ENCODE results near the gene ORMDL3.
A peak's percentile ranks its signal among the peaks of the same experiment; 100 is the strongest.
"Not testable (repeated sequence)": the region's sequence is repeated elsewhere in the genome, so short reads cannot be mapped to it uniquely, and the experiment has no call there.

Gene ORMDL3

GRCh38 chr17:39948489-39948828 is 21.1 kb upstream of the ORMDL3 start:
- DNase-seq = not testable (repeated sequence)

- no peak for DNase-seq
These were observed 19.3 kb upstream of the ORMDL3 start for GRCh38 chr17:39946551-39947330.

- no peak for DNase-seq
These were observed 17.0 kb upstream of the ORMDL3 start for GRCh38 chr17:39944393-39944711.

GRCh38 chr17:39943702-39944392 is 16.4 kb upstream of the ORMDL3 start:
- DNase-seq = no peak

GRCh38 chr17:39939588-39940419 is 12.4 kb upstream of the ORMDL3 start:
- DNase-seq = peak; percentile 77

DNA sequence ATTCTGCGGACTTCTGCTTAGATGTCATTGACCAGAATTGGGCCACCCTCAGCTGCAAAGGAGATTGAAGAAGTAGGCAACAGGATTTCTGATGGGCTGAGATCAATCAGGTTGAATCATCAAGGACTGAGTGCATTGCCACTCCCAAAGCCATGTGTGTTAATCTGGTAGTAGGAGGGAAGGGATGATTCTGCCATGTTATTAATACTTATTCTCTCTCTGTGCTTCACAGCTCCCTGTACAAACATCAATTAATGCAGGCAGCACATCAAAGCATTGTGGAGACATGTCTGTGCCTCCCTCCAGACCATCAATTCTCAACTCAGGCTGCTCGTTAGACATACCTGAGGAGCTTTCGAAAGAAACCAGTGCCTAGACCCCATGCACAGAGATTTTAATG is 11.7 kb upstream of the ORMDL3 start:
- DNase-seq = no peak

- DNase-seq = no peak
These were observed 10.9 kb upstream of the ORMDL3 start for GRCh38 chr17:39938140-39938869.

- DNase-seq = no peak
These were observed 10.0 kb upstream of the ORMDL3 start for GRCh38 chr17:39937447-39937846.

- DNase-seq = no peak
These were observed 8.5 kb upstream of the ORMDL3 start for GRCh38 chr17:39935909-39936308.

DNA sequence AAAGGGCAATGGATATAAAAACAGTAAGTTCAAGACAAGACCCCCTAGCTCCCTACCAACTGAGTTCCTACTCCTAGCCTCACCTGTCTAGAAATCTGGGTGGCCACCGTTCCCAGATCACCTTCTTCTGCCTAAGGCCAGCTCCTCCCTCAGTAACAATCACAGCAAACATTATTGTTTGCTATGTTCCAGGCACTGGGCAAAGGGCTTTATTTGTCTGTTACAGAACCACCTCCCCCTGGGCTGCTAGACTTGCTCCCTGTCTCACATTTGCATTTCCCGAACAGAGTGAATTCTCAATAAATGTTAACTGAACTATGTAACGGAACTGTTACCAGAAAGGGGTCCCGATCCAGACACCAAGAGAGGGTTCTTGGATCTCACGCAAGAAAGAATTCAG is 6.9 kb upstream of the ORMDL3 start:
- DNase-seq = no peak

DNA sequence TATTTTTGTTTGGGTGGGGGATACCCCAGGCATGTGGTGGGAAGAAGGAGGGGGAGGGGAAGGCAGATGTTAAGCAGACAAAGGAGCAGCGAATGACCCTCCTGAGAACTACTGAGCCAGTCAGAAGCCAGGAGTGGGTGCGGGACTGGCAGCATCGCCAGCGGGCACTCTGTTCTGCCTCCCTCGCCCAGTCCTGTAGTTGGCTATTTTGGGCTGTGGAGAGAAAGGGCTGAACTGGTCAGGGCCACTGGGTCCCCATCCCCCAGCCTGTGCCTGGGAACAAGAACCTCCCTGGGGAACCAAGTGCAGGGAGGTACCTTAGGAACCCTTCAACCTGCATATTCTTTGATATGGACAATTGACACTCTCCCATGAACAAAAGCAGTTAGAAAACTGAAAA is 6.5 kb upstream of the ORMDL3 start:
- DNase-seq = no peak

GRCh38 chr17:39929646-39930407 is 2.4 kb upstream of the ORMDL3 start:
- no peak for DNase-seq

DNA sequence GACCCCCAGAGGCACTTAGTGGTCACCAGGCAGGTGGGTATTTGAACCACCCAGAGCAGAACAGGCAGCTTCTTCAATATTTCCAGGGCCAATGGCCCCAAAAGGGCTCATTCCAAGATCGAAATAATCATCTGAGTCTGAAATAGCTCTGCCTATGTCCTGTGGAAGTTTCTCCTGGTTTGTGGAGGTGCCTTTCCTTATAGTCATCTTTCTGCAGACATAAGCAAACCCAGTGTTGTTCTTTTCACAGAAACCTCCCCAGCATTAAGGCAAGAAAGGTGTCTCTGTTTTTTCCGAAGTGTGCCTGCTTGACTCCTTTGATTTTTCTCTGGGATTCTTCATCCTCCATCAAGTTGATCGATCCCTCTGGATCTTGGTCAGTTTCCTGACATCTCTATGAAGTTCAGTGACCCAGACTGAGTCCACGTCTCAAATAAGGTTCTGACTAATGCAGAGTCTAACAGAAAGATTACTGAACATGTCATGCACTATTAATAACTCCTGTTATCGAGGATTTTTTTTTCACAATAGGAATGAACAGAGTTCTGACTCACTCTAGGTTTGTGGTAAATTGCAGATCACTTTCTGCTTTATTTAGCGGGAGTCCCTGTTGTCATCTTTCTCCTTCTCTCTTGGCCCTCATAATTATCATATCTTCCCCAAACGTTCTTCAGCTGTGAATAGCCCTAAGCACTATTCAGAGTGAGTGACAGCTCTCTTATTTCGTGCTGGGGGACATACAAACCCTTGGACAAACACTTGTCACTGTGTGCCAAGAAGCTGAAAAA is 1.7 kb upstream of the ORMDL3 start:
- DNase-seq = no peak

GRCh38 chr17:39927929-39928857 is 792 bp upstream of the ORMDL3 start:
- no peak for DNase-seq

GRCh38 chr17:39926588-39927100 is 757 bp downstream of the ORMDL3 start:
- peak; percentile 78 for DNase-seq

- no peak for DNase-seq
These were observed 1.2 kb downstream of the ORMDL3 start for GRCh38 chr17:39926135-39926587.

DNA sequence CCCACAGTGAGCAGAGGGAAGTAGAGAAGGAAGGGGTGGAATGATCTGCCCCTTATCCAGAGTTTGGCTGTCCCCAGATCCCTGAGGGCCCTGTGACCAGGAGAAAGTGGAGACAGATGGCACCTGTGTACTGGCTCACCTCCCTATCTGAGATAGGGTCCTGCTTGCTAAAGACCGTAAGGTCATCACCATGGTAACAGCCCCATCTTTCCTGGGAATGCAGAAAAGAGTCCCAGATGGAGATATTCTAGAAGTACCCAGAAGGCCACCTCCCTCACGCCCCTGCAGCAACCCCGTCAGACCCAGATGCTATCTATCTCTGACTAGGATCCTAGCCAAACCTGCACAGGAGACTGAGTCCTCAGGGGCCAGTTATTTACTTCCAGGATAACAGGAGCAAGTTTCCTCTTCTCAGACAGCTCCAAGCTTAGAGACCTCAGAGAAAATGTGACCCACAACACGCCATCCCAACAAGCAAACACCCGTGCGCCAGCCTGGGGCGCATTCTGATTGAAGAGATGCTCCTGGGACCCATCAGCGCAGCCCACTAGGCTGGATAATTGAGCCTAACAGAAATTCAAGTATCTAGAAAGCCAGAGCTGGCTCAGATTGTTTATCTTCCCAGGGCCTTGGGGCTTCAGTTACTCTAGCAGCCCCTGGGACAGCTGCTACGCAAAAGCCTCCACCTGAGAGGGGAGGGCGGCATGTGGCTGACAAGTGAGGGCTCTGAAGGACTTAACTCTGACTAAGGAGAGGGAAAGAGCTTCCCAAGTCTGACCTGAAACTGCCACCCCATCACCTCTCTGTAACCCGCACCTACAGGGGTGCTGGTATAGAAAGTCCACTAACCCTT is 1.9 kb downstream of the ORMDL3 start:
- DNase-seq = no peak

GRCh38 chr17:39924691-39925055 is 2.7 kb downstream of the ORMDL3 start:
- DNase-seq = no peak

All from activated CD4-positive, alpha-beta T cell treated with anti-CD3 and anti-CD28 coated beads, Interleukin-2, Interleukin-6, amounts not matched to agents 100 ng/mL and 50 ng/mL, durations not matched to agents 16 hours and 8 hours (primary cell).